Colonic mucosa (tissue), 4 donors: ENCODE results near the gene RIN3. TPM values are rescaled to one million over a fixed set of nuclear protein-coding genes. Genes with fewer than 3 reads are reported as not detected.

ENCODE experiments used
- DNase-seq: peaks from one replicate; pipeline ENCODE4 v3.0.0-alpha.2; 2020
- H3K27ac ChIP-seq: fragments of 200-600 bp; one replicate; pipeline ENCODE4 v1.8.0; 2021
- H3K27me3 ChIP-seq: fragments of 200-600 bp; one replicate; pipeline ENCODE4 v1.8.0; 2021
- H3K36me3 ChIP-seq: fragments of 200-600 bp; one replicate; pipeline ENCODE4 v1.8.0; 2021
- H3K4me1 ChIP-seq: fragments of 200-600 bp; one replicate; pipeline ENCODE4 v1.8.0; 2021; ENCODE audit warnings: mild to moderate bottlenecking
- H3K4me3 ChIP-seq: fragments of 200-600 bp; one replicate; pipeline ENCODE4 v1.8.0; 2021
- H3K9ac ChIP-seq, 2 donors: one replicate each; pipeline ENCODE4 v1.7.0; 2013; ENCODE audit warnings: control low read depth in 2 of 2, low read depth in 2 of 2, low read length in 2 of 2
- H3K9me3 ChIP-seq: fragments of 200-600 bp; one replicate; pipeline ENCODE4 v1.8.0; 2021
- CTCF ChIP-seq: fragments of 200-600 bp; IDR thresholded peaks from one replicate; pipeline ENCODE4 v1.8.0; 2022; ENCODE audit warnings: antibody characterized with exemption, mild to moderate bottlenecking
- intact Hi-C: fragments of 100-400 bp; cut with DNase I; formaldehyde crosslinking; loops from one replicate; pipeline ENCODE4 v1.14.1; 2022
- total RNA-seq, 2 donors: library from RNA; stranded (reverse); fragmentation: NEBNext Ultra II Directional in 1 of 2; extraction: Animal tissue kit (Norgen Biotek cat#: 25700) in 1 of 2; gene quantifications; one replicate each; pipeline ENCODE4 v1.2.1, GENCODE V29; 2021
- donor health status: healthy.
- donor health status: DM: no; HTN: no; CAD: no.
- donor health status: DM: no; HTN: no; CAD: no.

Gene RIN3
- total RNA-seq, 2 donors from 2014 or later: 18.4 to 23.2 TPM

- Histone ChIP-seq H3K27me3 (no peaks in the 10 kb centered on the region), H3K4me3 (no peak overlapping the region), H3K9me3 (no peaks in the 10 kb centered on the region), H3K9ac (no peak overlapping the region), H3K36me3 (no peaks in the 10 kb centered on the region), H3K4me1 (peaks cover 7% of the 10 kb centered on the region), H3K27ac (no peak overlapping the region)
- no peak for DNase-seq
- TF ChIP-seq CTCF: no peak
- intact Hi-C loops: loop anchor here (10.0 kb wide), 1 partner anchor 560 kb away; the partner anchor contains the start of genes CPSF2 and NDUFB1
Observed at GRCh38 chr14:92684801-92685560, 171.4 kb downstream of the RIN3 start.

GRCh38 chr14:92685784-92686355 lies 172.3 kb downstream of the RIN3 start:
- Histone ChIP-seq H3K27ac (no peak overlapping the region), H3K36me3 (no peaks in the 10 kb centered on the region)

GRCh38 chr14:92686411-92686899 lies 172.9 kb downstream of the RIN3 start:
- H3K9me3 ChIP-seq: no peaks in the 10 kb centered on the region
- H3K4me1 ChIP-seq: peaks cover 7% of the 10 kb centered on the region
- DNase-seq: no peak
- H3K27ac ChIP-seq: no peak overlapping the region
- H3K36me3 ChIP-seq: no peaks in the 10 kb centered on the region
- H3K27me3 ChIP-seq: no peaks in the 10 kb centered on the region
- TF ChIP-seq CTCF: no peak
- H3K9ac ChIP-seq: no peak overlapping the region
- no peak overlapping the region for H3K4me3 ChIP-seq
- intact Hi-C loops: loop anchor here (10.0 kb wide), 1 partner anchor 562 kb away; the partner anchor contains the start of genes CPSF2 and NDUFB1

More at GRCh38 chr14:92685784-92686355, 172.3 kb downstream of the RIN3 start:
- Histone ChIP-seq H3K9ac (no peak overlapping the region), H3K9me3 (no peaks in the 10 kb centered on the region), H3K4me3 (no peak overlapping the region), H3K4me1 (peaks cover 7% of the 10 kb centered on the region), H3K27me3 (no peaks in the 10 kb centered on the region)
- TF ChIP-seq CTCF: no peak
- intact Hi-C loops: loop anchor here (10.0 kb wide), 1 partner anchor 561 kb away; the partner anchor contains the start of genes CPSF2 and NDUFB1
- no peak for DNase-seq

GRCh38 chr14:92686900-92687427 lies 173.4 kb downstream of the RIN3 start:
- peak overlapping the region in 1 of 2 donors; percentile 30 for H3K9ac ChIP-seq
- peaks cover 7% of the 10 kb centered on the region for H3K4me1 ChIP-seq
- no peaks in the 10 kb centered on the region for H3K27me3 ChIP-seq
- H3K27ac ChIP-seq: no peak overlapping the region
- intact Hi-C loops: loop anchor here (10.0 kb wide), 1 partner anchor 562 kb away; the partner anchor contains the start of genes CPSF2 and NDUFB1
- H3K4me3 ChIP-seq: peak overlapping the region; percentile 32
- no peaks in the 10 kb centered on the region for H3K9me3 ChIP-seq
- TF ChIP-seq CTCF: peak; percentile 100
- DNase-seq: peak; percentile 84
- no peaks in the 10 kb centered on the region for H3K36me3 ChIP-seq

GRCh38 chr14:92687681-92688433 lies 174.3 kb downstream of the RIN3 start:
- no peaks in the 10 kb centered on the region for H3K27me3 ChIP-seq
- TF ChIP-seq CTCF: no peak
- peaks cover 7% of the 10 kb centered on the region for H3K4me1 ChIP-seq
- DNase-seq: no peak
- no peak overlapping the region for H3K27ac ChIP-seq
- no peaks in the 10 kb centered on the region for H3K36me3 ChIP-seq
- H3K9me3 ChIP-seq: no peaks in the 10 kb centered on the region
- peak overlapping the region; percentile 32 for H3K4me3 ChIP-seq
- H3K9ac ChIP-seq: no peak overlapping the region
- intact Hi-C loops: loop anchor here (10.0 kb wide), 1 partner anchor 563 kb away; the partner anchor contains the start of genes CPSF2 and NDUFB1
